Activated gamma-delta T cell treated with Interleukin-2 at 50 U/mL for 16 hours (primary cell): ENCODE results near the gene SLC22A2.

Experiments used
- DNase-seq: peaks from one replicate; pipeline ENCODE4 v3.0.0-alpha.2; 2020

Gene SLC22A2

DNA sequence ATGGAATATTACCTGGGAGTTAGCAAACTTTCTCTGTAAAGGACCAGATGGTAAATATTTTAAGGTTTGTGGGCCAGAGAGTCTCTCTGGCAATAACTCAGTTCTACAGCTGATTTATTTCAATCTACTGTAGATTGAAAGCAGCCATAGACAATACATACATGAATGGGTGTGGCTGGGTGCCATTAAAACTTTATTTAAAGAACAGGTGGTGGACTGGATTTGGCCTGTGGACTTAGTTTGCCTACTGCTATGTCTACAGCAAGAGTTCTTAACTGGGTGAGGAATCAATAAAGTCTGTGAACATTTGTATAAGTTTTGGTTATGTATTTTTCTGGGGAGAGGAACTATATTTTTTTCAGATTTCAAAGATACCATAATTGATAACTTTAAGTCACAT is 55.1 kb downstream of the SLC22A2 start:
- no peak for DNase-seq

DNA sequence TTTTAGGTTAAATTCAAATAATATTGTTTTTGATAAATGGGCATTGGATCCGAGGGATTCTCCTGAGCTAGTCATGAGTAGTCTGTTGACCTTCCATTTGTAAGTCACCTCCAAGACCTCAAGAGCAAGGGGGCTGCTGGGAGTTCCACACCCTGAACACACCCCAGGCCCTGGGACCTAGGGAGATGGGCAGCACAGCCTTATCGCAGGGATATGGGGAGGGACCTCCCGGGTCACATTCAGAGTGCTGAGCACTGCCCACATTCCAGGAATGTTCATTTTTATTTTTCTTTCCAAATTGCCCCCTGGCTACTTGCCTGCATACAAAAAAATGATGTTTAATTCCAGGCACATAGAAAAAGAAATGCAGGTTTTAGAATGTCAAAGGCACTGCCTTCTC is 55.5 kb downstream of the SLC22A2 start:
- DNase-seq: no peak

DNA sequence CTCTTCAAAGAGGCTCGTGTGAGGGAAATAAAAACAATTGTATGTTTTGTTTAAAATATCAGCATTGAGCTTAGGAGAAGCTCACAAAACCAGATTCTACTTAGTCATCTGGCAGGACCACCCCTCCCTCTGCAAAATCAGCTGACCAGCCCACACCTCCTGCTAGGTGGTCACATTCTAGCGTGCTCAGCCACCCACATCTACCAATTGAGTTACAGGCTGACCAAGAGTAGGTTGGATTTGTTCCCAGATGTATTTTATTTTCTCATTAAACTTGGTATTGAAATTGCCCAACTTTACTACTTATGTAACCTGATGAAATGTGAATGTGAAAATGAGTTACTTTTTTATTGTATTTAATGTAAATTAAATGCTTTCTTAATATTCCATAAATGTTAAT is 56.2 kb downstream of the SLC22A2 start:
- DNase-seq: no peak

DNA sequence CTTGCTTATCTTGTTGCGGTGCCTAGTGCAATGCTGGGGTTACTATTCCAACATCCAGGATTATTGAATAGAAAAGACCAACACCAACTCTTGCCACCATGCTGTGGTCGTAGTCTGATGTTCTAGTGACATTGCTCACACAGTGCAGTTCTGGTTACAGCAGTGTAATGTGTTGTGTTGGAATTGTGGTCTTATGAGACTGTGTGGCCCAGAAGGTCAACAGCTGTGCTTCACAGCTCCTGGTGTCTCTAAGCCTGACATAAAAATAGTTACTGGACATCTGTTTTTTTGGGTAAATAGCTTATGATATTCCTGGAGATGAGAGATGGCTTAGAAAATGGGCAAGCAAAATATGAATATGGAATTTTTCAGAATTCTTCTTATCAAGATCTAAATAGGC is 57.6 kb downstream of the SLC22A2 start:
- DNase-seq: no peak

DNA sequence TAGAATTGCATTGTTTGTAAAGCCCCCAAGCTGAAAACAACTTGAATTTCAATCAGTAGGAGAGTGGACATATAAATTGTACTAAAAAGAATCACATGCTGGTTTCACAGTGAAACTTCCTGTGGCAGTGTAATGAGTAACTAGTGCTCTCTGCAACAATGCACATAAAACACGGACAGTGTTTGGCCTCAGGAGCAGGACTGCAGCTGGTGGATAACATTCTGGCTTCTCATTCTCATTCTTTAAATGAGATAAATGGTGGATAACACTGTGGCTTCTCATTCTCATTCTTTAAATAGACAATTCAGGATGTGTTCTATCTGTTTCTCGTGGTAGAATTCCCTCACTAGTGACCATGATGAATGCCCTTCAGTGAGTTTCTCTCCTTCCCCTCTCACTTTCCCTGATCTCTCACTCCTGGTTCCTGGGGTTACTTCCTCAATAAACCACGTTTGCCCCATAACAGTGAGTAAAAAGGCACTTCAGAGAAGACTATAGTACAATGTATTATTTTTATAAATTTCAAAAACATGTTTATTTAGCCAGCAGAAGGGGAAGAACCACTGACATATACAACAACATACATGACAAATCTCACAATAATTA is 59.9 kb downstream of the SLC22A2 start:
- no peak for DNase-seq

DNA sequence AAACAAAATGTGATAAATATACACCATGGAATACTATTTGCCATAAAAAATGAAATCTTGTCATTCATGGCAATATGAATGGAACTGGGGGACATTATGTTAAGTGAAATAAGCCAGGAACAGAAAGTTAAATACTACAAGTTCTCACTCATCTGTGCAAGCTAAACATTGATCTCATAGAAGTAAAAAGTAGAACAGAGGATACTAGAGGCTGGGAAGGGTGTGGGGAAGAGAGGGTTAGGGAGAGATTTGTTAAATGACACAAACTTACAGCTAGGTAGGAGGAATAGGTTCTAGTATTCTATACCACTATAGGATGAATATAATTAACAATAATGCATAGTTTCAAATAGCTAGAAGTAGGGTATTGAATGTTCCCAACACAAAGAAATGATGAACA is 61.0 kb downstream of the SLC22A2 start:
- no peak for DNase-seq

DNA sequence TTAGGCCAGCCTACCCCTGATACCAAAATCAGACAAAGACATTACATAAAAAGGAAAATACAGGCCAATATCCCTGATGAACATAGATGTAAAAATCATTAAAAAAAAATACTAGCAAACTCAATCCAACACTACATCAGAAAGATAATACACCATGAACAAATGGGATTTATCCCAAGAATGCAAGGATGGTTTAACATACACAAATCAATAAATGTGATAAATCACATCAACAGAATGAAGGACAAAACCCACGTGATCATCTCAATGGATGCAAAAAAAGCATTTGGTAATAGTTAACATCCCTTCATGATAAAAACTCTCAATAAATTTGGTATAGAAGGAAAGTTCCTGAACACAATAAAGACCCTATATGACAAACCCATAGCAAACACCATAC is 63.8 kb downstream of the SLC22A2 start:
- DNase-seq: no peak

DNA sequence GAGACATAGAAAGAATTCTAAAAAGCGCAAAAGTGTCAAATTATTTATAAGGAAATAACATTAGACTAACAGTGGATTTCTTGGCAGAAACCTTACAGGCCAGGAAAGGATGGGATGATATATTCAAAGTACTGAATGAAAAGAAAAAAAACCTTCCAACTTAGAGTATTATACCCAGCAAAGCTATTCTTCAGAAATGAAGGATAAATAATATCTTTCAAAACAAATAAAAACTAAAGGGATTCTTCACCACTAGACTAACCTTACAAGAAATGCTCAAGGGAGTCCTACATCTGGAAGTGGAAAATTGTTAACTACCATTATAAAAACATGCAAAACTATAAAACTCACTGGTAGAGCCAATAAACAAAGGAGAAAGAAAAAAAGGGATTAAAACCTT is 65.8 kb downstream of the SLC22A2 start:
- DNase-seq: no peak

DNA sequence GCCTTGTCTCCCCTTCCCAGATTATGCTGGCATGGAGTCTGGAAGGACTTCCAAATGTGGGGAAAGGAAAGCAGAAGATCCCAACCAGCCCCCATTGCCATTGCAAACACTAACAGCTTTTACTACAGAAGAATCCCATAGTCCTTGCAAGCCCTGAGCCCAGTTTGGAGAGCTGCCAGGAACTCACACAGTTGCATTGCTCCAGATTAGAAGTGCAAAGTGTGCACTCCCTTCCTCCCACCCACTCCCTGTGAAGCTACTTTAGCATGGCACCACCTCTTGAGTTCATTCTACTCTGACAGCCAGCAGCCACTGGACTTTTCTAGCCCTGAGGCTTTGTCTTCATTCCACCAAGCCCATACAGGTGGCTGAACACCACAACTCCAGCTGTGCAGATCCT is 67.6 kb downstream of the SLC22A2 start:
- DNase-seq: no peak

DNA sequence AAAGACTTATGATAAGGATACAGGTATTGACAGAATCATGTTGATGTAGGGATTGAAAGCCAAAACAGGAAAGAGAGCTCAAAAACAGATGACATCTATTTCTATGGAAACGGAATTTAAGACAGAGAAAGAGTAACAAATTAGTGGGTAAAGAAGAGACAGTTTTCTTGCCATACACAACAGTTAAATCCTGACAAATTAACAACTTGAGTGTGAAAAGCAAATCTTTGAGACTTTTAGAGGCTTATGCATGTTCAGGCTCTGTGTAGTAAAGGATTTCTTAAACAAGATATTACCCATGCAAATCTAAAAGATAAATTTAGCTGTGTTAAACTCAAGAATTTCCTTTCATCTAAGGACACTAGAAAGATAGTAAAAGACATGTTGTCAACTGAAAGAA is 68.5 kb downstream of the SLC22A2 start:
- DNase-seq: no peak

DNA sequence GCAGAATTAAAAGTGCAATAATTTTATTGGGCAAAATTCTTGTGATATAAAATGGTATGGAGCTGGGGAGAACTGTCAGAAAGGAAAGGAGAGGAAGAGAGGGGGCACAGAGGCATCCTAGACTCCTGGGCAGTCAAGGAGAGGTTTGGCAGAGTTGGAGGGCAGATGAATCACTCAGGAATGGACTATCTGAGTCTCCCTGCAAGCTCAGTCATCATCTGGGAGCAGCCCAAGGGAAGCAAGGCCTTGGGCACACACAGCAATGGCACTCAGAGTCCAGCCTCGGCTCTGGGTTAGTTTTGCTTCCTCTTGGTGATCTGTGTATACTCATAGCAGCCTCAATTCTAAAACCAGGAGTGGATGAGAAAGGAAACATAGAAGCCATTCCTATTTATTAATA is 69.8 kb downstream of the SLC22A2 start:
- no peak for DNase-seq

DNA sequence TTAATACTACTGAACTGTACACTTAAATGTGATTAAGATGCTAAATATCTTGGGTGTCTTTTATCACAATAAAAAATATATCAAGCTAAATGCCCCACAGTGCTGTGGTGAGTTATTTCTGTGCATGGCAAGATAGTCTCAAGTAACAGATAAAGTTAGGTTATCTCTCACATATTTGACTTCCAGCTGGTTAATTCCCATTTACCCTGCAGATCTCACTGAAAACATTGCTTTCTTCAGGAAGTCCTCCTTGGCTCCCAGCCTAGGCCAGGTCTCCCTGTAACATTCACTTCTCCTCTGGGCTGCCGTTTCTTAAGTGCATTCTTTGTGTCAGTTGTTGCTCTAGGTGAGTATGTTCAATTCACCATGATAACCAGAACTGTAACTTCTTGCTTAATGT is 77.9 kb downstream of the SLC22A2 start:
- DNase-seq: no peak

DNA sequence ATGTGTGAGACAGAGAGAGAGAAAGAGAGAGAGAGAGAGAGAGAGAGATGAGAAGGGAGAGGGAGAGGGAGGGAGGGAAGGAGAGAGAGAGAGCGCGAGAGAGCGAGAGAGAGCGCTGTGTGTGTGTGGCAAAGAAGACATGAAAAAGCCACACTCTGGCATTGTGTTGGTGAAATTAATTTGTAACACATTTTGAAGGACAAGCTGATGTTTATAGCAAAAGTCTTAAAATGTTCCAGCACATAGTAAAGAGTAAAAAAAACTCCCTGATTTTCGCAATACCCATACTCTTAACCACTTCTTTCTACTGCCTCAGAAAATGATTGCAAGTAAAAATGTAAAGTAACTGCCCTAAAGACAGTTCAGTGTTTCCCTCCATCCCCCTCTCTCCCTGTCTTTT is 80.3 kb downstream of the SLC22A2 start:
- no peak for DNase-seq

DNA sequence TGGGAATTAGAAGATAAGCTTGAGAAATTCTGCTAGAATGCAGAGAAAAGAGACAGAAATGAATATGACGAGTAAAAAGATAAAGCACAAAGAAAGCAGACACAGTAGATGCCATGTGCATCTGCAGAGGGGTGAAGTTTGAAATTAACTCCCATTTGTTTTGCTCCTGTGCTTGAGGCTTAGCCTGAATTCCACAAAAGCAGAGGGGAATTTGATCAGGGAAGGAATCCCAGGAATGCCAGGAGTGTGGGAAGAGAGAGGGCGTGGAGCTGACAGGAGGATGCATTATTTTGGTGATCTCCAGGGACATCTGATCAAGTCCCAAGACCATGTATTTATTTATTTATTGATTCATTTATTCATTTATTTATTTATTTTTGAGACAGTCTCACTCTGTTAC is 81.4 kb downstream of the SLC22A2 start:
- DNase-seq: no peak

DNA sequence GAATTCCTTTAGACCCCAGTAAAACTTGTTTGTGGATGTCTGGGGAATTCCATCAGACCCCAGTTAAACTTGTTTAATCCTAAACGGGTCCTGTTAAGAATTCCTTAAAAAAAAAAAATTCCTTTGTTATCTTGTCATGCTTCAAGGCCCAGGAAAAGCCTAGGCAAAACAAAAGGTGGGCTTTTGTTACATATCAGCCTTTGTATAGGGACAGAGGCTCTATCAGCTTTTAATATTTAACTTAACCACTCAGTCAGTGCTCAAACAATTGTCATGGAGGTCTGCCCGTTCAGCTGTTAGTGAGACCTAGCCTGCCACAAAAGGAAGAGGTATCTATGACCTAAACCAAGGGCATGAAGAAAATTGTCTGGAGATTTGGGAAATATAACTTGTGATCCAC is 83.9 kb downstream of the SLC22A2 start:
- DNase-seq: no peak

DNA sequence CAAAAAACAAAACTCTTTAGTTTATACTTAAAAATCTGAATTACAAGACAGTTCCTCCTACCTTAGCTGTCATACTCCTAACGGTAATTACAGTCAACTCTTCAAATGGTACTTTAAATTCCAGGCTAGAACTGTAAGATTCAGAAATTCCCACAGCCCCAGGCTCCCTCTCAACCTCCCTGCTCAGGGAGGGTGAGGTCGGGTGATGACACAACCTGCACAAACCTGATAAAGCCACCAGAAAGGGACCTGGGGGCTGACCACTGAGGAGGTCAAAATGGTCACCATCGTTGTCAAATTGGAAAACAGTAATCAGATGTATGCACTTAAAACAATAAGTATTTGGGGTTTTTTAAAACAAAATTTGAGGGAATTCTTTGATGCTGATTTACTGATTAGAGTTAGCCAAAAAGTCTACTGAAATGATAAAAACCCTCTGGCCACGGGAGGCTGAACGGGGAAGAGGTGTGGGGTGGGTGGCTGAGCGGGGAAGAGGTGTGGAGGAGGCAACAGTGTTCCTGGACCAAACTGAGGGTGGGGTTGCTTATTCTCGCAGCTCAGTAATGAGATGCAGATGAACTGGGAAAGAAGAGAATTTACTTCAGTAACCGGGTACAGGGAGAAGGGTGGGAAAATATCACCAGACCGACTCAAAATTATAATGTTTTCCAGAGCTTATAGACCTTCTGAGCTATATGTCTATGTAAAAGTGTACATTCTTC is 84.7 kb downstream of the SLC22A2 start:
- no peak for DNase-seq

DNA sequence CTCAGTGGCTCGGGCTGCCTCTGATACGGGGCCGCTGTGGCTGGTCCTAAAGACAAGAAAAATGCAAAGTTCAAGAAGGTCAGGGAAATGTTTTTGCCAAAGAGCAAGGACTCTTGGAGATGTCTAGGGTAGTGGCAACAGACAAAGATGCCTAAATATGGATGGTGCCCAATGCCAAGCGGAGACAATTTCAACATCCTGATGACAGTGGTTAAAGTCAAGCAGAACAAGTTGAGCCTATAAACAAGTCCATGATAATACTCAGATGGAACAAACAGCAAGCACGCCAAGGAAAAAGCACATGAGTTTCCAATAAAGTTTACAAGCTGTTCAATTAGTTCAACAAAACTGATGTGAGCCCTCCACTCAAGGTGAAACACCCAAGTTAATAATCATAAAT is 85.9 kb downstream of the SLC22A2 start:
- no peak for DNase-seq

DNA sequence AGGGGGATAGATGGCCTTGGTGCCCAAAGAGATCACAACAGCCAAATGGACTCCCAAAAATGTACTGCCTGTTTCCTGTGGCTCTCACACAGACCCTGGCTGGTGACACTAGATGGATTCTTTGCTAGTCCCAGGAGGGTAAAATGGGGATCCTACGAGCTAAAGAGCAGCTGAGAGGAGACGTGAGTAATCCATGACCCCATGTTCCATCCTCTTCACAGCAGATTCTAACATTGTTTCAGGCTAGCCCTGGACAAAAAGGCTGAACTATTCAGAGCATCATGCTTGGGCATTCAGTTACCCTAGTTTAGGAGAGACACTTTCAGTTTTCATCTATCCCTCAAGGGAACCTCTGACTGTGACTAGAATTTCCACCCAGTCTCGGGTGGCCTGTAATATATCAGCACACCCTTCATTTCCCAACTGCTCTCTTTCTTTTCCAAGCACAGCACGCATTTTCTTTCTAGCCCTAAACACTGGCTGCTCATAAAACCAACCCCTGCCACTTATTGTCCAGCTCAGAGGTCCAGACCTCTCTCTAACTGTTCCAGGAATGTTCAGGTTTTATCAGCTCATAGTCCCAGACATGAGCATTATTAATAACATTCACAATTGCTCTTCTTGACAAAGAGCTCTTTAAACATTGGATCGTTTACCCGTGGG is 88.5 kb downstream of the SLC22A2 start:
- no peak for DNase-seq

DNA sequence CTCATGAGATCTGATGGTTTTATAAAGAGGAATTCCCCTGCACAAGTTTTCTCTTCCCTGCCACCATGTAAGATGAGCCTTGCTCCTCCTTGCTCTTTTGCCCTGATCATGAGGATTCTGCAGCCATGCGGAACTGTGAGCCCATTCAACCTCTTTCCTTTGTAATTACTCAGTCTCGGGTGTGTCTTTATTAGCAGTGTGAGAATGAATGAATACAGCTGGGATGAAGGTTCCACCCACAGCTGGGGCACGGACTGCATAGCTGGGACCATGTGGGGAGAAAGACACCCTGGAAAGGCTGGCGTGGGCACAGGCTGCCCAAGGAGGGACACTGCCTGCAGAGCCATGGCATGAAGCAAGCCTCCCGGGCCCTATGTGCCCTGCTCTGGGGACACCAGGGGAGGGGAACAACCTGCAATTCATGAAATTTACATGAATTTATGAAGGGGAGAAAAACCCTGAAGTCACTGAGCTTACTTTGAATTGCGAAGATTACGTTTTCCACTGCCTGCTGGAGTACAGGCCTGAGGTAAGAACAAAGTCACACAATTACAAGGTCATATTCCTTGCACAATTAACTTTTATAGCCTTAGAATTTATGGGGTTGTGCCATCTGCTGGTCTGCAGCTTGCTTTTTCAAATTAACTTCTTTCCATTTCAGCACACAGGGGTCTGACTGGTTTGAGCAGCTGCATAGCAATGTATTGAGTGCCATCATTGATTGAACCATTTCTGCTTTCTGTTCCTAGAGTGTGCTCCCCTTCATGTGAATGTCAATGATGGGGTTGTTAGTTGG is 90.8 kb downstream of the SLC22A2 start:
- DNase-seq: no peak
